NT2/D1 (cell line): ENCODE results near the gene CELF5.

Experiments used
- DNase-seq: peaks from one replicate; pipeline ENCODE4 v3.0.0-alpha.2; 2011; ENCODE audit warnings: low read depth, low spot score
- H3K27me3 ChIP-seq: 2 replicates; pipeline ENCODE4 v1.6.0; 2011; ENCODE audit warnings: mild to moderate bottlenecking; ENCODE audit not compliant: insufficient read length, insufficient read depth
- H3K36me3 ChIP-seq: 2 replicates; pipeline ENCODE4 v1.6.1; 2011; ENCODE audit warnings: mild to moderate bottlenecking, low read length, mixed read lengths; ENCODE audit not compliant: insufficient read depth, insufficient read length
- H3K4me1 ChIP-seq: 2 replicates; pipeline ENCODE4 v1.5.1; 2011; ENCODE audit not compliant: insufficient read depth, insufficient read length
- H3K4me3 ChIP-seq: 2 replicates; pipeline ENCODE4 v1.5.1; 2011; ENCODE audit warnings: low read depth; ENCODE audit not compliant: insufficient read length
- H3K9ac ChIP-seq: 2 replicates; pipeline ENCODE4 v1.6.0; 2011; ENCODE audit warnings: low read depth; ENCODE audit not compliant: insufficient read length
- H3K9me3 ChIP-seq: 2 replicates; pipeline ENCODE4 v1.5.1; 2011; ENCODE audit warnings: mild to moderate bottlenecking, low read length; ENCODE audit not compliant: insufficient read depth
- SUZ12 ChIP-seq: IDR thresholded peaks from 2 replicates; pipeline ENCODE4 v1.6.1; 2011; ENCODE audit not compliant: insufficient read length, insufficient read depth; ENCODE audit errors: extremely low read depth
- YY1 ChIP-seq: IDR thresholded peaks from 2 replicates; pipeline ENCODE4 v1.6.1; 2011; ENCODE audit not compliant: insufficient read length, insufficient read depth
- ZNF274 ChIP-seq: IDR thresholded peaks from 2 replicates; pipeline ENCODE4 v1.6.1; 2011; ENCODE audit warnings: mild to moderate bottlenecking, low read depth, low read length

Gene CELF5

DNA sequence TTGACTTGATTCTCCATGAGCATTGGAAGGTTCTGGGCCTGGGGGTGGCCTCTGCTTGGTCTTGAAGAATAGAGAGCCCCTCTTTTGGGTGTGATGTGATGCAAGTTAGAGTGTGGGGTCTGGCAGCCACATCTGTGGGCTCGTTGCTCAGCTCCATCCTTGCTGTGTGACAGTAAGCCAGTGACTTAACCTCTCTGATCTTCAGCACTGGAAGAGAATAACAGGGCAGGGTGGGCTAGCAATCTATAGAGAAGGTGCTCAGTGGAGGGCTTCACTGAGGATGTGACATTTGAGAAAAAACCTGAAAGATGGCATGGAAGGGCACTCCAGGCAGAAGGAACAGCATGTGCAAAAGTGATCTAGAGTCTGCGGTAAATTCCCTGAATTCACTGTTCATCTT is 28.2 kb downstream of the CELF5 start:
- DNase-seq, result no peak
- H3K36me3 ChIP-seq, result no peaks in the 10 kb centered on the region
- no peaks in the 10 kb centered on the region for H3K27me3 ChIP-seq
- peaks cover 7% of the 10 kb centered on the region; the same call in 1 of the 2 replicates for H3K9me3 ChIP-seq
- no peak overlapping the region for H3K4me3 ChIP-seq
- no peak overlapping the region for H3K9ac ChIP-seq
- H3K4me1 ChIP-seq, result peaks cover 3% of the 10 kb centered on the region
- TF ChIP-seq SUZ12, result no peak

DNA sequence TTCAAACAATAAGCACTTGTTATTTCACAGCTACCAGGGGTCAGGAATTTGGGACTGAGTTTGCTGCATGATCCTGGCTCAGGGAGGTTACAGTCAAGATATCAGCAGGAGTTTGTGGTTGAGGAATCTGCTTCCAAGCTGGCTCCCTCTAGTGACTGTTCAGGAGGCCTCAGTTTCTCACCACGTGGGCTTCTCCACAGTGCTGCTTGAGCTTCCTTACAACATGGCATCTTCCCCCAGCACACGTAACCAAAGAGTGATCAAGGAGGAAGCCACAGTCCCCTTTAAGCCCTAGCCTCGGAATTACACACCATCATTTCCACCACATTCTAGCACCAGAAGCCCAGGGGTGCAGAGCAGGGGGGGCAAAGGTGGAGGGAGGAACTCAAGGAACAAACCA is 28.8 kb downstream of the CELF5 start:
- Histone ChIP-seq H3K9ac (no peak overlapping the region), H3K9me3 (peaks cover 7% of the 10 kb centered on the region; the same call in 1 of the 2 replicates), H3K36me3 (no peaks in the 10 kb centered on the region), H3K4me1 (peaks cover 3% of the 10 kb centered on the region), H3K4me3 (no peak overlapping the region), H3K27me3 (no peaks in the 10 kb centered on the region)
- TF ChIP-seq SUZ12 (no peak), YY1 (peak; percentile 54)
- no peak for DNase-seq

DNA sequence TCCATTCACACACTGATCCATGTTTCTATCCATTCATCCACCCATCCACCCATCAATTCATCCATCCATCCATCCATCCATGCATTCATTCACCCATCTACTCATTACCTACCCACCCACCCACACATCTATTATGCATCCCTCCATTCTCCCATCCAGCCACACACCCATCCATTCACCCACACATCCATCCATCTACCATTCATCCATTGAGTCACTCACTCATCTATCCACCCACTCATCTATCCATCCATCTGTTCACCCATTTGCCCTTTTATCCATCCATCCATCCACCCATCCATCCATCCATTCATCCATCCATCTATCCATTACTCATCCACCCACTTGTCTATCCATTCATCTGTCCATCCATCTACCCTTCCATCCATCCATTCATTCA is 30.1 kb downstream of the CELF5 start:
- TF ChIP-seq ZNF274 (no peak), SUZ12 (no peak), YY1 (no peak)
- Histone ChIP-seq H3K9ac (no peak overlapping the region), H3K9me3 (peaks cover 7% of the 10 kb centered on the region; the same call in 1 of the 2 replicates)

DNA sequence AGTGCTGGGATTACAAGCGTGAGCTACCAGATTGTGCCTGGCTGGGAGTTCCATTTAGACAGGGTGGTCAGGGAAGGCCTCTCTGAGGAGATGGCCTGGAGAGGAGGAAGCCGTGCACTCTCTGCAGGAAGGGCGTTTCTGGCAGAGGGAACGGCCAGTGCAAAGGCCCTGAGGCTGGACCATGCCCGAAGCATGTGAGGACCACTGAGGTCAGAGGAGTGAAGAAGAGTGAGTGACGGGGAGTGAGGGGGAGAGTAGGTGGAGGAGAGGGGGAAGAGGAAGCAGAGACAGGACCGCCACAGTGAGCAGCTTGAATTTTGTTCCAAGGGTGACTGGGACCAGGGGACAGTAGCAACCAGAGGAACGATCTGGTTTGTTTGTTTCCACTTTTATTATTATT is 32.6 kb downstream of the CELF5 start:
- H3K27me3 ChIP-seq, result no peaks in the 10 kb centered on the region
- peaks cover 7% of the 10 kb centered on the region; the same call in 1 of the 2 replicates for H3K9me3 ChIP-seq
- H3K36me3 ChIP-seq, result no peaks in the 10 kb centered on the region
- H3K9ac ChIP-seq, result no peak overlapping the region
- no peak for DNase-seq
- no peaks in the 10 kb centered on the region for H3K4me1 ChIP-seq
- H3K4me3 ChIP-seq, result no peak overlapping the region
- TF ChIP-seq ZNF274 (no peak), SUZ12 (no peak), YY1 (no peak)

More for the DNA sequence above, 30.1 kb downstream of the CELF5 start:
- H3K27me3 ChIP-seq, result no peaks in the 10 kb centered on the region
- H3K4me1 ChIP-seq, result peaks cover under 1% of the 10 kb centered on the region
- H3K4me3 ChIP-seq, result no peak overlapping the region
- H3K36me3 ChIP-seq, result no peaks in the 10 kb centered on the region
- DNase-seq, result no peak

DNA sequence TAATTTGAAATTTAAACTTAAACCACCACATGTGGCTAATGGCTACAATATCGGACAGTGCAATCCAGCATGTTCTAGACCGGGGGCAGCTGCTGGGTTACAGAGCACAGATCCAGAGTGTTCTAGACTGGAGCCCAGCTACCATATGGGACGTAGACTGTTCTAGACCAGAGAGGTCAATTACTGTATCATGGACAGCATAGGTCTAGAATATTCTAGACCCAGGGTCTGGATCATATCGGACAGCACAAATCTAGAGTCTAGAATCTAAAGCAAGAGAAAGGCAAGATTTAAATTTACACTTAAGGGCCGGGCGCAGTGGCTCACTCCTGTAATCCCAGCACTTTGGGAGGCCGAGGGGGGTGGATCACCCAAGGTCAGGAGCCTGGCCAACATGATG is 37.9 kb downstream of the CELF5 start:
- H3K9ac ChIP-seq, result no peak overlapping the region
- DNase-seq, result no peak
- H3K9me3 ChIP-seq, result peaks cover 5% of the 10 kb centered on the region; the same call in 1 of the 2 replicates
- no peaks in the 10 kb centered on the region for H3K27me3 ChIP-seq
- no peak for TF ChIP-seq SUZ12
- no peak overlapping the region for H3K4me3 ChIP-seq
- H3K36me3 ChIP-seq, result no peaks in the 10 kb centered on the region
- H3K4me1 ChIP-seq, result peaks cover 3% of the 10 kb centered on the region

DNA sequence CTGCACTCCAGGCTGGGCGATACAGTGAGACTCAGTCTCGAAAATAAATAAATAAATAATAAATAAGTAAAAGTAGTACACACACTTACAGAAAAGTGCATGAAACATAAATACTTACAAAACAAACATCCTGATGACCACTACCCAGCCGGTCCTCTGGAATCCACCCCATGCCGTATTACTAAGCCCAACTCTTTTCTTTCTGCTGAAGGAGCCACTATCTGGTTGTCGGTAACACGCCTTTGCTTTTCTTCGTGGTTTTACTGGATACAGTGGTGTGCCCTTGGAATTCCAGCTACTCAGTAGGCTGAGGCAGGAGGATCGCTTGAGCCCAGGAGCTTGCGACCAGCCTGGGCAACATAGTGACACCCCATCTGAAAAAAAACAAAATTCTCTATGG is 39.4 kb downstream of the CELF5 start:
- H3K4me3 ChIP-seq, result no peak overlapping the region
- H3K9me3 ChIP-seq, result peaks cover 5% of the 10 kb centered on the region; the same call in 1 of the 2 replicates
- H3K27me3 ChIP-seq, result no peaks in the 10 kb centered on the region
- DNase-seq, result no peak
- peaks cover 3% of the 10 kb centered on the region for H3K4me1 ChIP-seq
- no peaks in the 10 kb centered on the region for H3K36me3 ChIP-seq
- no peak overlapping the region for H3K9ac ChIP-seq
- TF ChIP-seq YY1 (no peak), SUZ12 (no peak), ZNF274 (no peak)

DNA sequence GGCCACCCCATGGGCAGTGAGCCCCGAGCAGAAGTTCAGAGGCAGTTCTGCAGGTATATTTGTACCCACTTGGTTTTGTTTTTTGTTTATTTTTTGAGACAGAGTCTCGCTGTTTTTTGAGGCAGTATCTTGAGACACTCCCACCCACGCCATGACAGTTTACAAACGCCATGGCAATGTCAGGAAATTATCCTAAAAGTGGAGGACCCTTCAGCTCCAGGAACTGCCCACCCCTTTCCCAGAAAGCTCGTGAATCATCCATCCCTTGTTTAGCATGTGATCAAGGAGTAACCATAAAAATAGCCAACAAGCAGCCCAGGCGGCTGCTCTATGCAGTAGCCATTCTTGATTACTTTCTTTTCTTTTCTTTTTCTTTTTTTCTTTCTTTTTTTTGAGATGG is 41.0 kb downstream of the CELF5 start:
- Histone ChIP-seq H3K36me3 (no peaks in the 10 kb centered on the region), H3K27me3 (no peaks in the 10 kb centered on the region), H3K9ac (no peak overlapping the region), H3K4me1 (peaks cover 3% of the 10 kb centered on the region), H3K9me3 (peaks cover 5% of the 10 kb centered on the region; the same call in 1 of the 2 replicates), H3K4me3 (no peak overlapping the region)
- DNase-seq, result no peak
- no peak for TF ChIP-seq YY1
- TF ChIP-seq SUZ12, result no peak
- no peak for TF ChIP-seq ZNF274
